ENCODE measurements around the gene SVIL.
"Not testable (repeated sequence)": the region's sequence is repeated elsewhere in the genome, so short reads cannot be mapped to it uniquely, and the experiment has no call there.

The SVIL gene

DNA sequence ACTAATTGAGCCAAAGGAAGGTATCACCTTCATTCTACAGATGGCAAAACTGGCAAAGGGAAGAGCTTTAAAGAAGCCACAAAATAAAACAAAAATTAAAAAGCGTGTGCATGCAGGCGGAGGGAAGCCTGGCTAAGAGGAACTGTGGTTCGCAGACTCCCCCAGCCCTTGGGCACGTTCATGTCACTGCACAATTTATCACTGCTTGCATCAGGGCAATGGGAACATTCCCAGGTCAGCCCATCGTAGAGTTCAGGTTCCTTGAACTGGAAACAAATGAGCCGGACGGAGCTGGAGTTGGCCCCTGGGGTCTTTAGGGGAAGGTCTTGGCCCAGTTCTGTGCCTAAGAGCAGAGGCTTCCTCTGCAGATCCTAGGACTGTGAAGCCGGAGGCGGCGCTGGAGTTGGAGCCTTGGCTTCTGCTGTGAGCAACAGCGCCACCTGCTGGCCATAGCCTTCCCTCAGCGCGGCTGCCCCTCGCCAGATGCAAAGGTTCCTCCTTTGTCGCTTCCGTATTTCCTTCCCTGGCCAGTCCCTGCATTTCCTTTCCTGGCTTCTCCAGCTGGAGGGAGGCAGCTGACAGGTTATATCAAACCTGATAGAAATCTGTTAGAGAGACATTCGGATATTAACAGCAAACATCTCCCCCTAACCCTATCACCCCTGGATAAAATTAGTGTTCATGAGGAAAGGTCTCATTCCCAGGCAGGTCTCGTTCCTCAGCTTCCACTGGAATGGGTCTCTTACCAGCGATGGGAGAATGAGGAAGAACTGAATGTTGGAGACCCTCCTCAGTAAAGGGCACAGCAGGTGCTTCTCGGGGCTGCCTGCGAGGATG lies 185.8 kb downstream of the SVIL start:
- peak; percentile 58 for DNase-seq

DNA sequence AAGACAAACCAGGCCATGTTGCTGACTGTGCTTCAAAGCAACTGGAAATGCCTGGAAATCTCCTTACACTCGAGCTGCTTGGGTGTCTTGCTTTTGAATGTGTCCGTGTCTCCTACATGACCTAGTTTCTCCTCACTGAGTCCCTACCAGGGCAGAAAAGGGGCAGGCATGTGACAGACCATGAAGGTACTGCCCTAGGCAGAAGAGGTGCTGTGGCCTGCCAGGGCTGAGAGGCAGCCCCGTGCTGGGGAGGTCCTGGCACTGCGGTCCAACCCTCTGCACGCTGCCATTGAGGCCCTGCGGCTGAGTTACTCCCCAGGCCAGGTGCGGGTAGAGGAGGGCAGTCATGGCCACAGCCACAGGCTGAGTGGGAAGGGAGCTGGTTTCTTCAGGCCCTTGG lies 186.6 kb downstream of the SVIL start:
- DNase-seq, result no peak

DNA sequence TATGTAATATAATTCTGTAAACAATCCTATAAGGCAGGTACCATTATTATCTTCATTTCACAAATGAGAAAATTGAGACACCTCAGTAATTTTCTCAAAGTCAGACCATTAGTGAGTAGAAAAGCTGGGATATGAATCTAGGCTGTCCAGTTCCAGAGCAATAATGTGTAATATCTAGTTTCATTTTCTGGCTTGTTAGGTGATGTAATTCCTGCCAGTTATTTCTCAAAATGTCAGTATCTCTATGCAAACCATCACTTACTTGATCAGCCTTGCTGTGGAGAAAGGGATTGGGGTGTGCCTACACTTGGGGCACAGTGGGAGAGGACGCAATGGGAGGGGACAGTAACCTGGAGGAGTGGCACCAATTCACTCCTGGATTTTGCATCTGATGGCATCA lies 188.4 kb downstream of the SVIL start:
- no peak for DNase-seq

GRCh38 chr10:29443745-29444523 lies 190.8 kb downstream of the SVIL start:
- DNase-seq, result no peak

- no peak for DNase-seq
Observed at GRCh38 chr10:29440981-29441380, 193.8 kb downstream of the SVIL start.

- not testable (repeated sequence) for DNase-seq
Observed at GRCh38 chr10:29439005-29439404, 195.8 kb downstream of the SVIL start.

GRCh38 chr10:29438271-29438670 lies 196.5 kb downstream of the SVIL start:
- no peak for DNase-seq

DNA sequence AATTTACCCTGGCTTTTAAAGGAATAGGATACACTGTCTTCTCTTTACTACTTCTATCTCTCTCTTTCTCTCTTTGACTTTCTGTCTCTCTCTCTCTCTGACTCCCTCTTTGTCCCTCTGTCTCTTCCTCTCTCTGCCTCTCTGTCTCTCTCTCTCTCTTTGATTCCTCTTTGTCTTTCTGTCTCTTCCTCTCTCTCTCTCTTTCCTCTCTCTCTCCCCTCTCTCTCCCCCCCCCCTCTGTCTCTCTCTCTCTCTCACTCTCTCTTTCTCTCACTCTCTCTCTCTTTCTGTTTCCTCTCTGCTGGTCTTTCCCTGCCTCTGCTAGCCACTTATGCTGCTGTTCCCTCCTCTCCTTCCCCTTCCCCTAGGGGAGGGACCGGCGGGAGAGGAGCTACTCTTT lies 196.9 kb downstream of the SVIL start:
- DNase-seq, result no peak

- no peak for DNase-seq
Observed at GRCh38 chr10:29435809-29436501, 198.8 kb downstream of the SVIL start.

GRCh38 chr10:29434111-29434510 lies 200.7 kb downstream of the SVIL start:
- DNase-seq, result no peak

GRCh38 chr10:29431711-29432110 lies 203.1 kb downstream of the SVIL start:
- DNase-seq, result no peak

GRCh38 chr10:29430101-29430500 lies 204.7 kb downstream of the SVIL start:
- no peak for DNase-seq

DNA sequence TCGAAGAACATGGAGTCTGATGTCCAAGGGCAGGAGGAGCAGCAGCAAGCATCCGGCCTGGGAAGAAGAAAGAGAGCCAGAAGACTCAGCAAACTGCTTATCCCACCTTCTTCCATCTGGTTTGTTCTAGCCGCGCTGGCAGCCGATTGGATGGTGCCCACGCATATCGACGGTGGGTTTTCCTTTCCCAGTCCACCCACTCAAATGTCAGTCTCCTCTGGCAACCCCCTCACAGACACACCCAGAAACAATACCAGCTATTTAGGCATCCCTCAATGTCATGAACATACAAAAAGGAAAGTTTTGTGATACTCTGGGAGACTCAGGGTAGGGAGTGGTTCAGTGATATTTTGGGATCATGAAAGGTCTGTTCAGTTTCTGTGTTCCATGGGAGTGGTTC lies 206.3 kb downstream of the SVIL start:
- DNase-seq, result no peak

DNA sequence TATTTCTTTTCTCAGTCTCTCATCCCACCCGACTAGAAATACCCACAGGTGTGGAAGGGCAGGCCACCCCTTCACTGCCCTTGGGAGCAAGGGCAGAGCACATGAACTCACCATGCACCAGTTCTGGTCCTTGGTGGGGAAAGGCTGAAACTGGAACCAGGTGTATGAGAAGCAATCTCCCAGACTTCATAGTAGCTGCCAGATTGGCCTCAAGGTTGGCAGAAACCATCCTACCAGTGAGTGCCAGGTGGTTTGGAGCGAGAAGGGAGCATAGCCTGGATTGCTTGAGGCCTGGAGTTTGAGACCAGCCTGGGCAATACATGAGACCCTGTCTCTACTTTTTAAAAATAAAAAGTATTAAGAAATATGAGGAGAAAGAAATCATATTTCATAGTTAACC lies 207.1 kb downstream of the SVIL start:
- no peak for DNase-seq

GRCh38 chr10:29426420-29426819 lies 208.4 kb downstream of the SVIL start:
- no peak for DNase-seq

GRCh38 chr10:29424017-29424416 lies 210.8 kb downstream of the SVIL start:
- no peak for DNase-seq

DNA sequence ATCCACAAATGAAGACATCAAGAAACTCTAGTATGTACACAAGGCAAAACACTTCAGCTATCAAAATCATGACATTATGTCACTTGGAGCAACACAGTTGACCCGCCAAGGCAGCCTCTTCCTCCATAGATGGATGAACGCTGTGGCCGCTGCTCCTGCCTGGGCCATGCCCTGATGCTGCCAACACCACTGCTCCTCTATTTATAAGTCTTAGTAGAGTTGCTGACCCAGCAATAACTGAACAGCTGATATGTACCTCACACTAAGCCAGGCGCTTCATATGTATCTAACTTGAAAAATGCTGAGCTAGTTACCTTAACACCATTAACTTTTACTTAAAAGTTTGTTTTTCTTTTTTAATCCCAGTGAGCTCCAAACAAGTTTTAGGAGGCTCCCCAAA lies 214.0 kb downstream of the SVIL start:
- no peak for DNase-seq

- no peak for DNase-seq
Observed at GRCh38 chr10:29417324-29417723, 217.4 kb downstream of the SVIL start.

GRCh38 chr10:29415876-29416275 lies 218.9 kb downstream of the SVIL start:
- DNase-seq, result no peak

GRCh38 chr10:29414501-29414900 lies 220.3 kb downstream of the SVIL start:
- DNase-seq, result no peak

DNA sequence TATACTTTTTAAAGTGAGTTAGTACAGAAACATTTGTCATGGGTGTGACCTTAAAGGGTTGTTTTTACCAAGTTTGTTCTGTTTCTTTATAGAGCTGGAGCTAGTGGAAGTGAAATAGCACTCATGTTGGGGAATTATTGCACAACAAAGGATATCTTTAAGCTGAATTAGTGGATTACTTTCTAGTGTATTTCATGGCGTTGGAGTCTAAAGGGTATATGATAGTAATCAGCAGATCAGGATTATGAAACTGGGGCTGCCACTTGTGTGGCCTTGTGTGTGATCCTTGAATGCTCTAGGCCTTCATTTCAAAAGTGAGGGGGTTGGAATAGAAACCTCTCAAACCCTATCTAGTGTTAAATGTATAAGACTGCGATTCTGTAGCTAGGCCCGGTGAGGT lies 222.3 kb downstream of the SVIL start:
- DNase-seq, result no peak

GRCh38 chr10:29411666-29412315 lies 223.0 kb downstream of the SVIL start:
- DNase-seq, result no peak

All from NCI-H69 (cell line).